ENCODE data around the gene PDF. TPM values are rescaled to one million over a fixed set of nuclear protein-coding genes. Genes with fewer than 3 reads are reported as not detected.

Gene PDF
- total RNA-seq, 3 donors from 2014 or later: 13.9 to 20.2 (median 19.7) TPM

DNA sequence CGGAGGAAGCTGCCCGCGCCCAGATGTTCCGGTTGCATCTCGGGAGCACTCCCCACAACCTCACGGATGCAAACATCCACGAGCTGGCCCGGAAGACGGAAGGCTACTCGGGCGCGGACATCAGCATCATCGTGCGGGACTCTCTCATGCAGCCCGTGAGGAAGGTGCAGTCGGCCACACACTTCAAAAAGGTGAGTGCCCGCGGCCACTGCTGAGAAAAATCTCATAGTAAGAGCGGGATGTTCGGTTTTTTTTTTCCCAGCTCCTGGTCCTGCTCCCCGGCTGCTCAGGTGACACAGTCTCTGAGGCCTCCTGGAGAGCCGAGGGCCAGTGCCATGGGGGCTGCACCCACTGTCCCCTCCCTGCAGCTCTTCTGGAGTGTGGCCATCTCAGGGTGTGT is 9.3 kb downstream of the PDF start:
- no peak for DNase-seq (ENCODE audit: low spot score in 2 of 2)
- Histone ChIP-seq H3K36me3 (peaks cover 28% of the 10 kb centered on the region), H3K27me3 (no peaks in the 10 kb centered on the region), H3K27ac (no peak overlapping the region), H3K4me3 (no peak overlapping the region), H3K9me3 (no peaks in the 10 kb centered on the region), H3K4me1 (no peaks in the 10 kb centered on the region)
- intact Hi-C loops (cut with DNase I; ENCODE audit: low total_unique reads): no loop called here
- TF ChIP-seq POLR2AphosphoS5 (IDR thresholded peaks at IDR 0.05): no peak
- no peak for TF ChIP-seq POLR2A (IDR thresholded peaks at IDR 0.05)

DNA sequence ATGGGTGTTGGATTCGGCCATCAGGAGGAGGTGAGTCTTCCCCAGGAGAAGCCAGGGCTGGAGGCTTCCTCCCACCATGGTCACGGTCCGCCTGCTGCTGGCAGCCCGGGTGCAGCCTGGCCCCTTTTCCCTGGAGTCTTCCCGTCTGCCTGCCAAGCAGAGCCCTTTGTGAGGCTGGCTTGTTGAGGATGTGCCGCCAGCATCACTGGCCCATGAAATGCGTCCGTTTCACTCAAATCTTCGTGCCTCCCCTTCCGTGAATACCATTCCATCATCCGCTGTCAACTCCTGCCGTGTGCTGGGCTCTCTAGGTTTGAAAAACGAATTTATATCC is 9.7 kb downstream of the PDF start:
- Histone ChIP-seq H3K27ac (no peak overlapping the region), H3K4me1 (no peaks in the 10 kb centered on the region), H3K36me3 (peaks cover 28% of the 10 kb centered on the region), H3K9me3 (no peaks in the 10 kb centered on the region), H3K27me3 (no peaks in the 10 kb centered on the region), H3K4me3 (no peak overlapping the region)
- intact Hi-C loops (cut with DNase I; ENCODE audit: low total_unique reads): no loop called here
- TF ChIP-seq, protein P1, sequence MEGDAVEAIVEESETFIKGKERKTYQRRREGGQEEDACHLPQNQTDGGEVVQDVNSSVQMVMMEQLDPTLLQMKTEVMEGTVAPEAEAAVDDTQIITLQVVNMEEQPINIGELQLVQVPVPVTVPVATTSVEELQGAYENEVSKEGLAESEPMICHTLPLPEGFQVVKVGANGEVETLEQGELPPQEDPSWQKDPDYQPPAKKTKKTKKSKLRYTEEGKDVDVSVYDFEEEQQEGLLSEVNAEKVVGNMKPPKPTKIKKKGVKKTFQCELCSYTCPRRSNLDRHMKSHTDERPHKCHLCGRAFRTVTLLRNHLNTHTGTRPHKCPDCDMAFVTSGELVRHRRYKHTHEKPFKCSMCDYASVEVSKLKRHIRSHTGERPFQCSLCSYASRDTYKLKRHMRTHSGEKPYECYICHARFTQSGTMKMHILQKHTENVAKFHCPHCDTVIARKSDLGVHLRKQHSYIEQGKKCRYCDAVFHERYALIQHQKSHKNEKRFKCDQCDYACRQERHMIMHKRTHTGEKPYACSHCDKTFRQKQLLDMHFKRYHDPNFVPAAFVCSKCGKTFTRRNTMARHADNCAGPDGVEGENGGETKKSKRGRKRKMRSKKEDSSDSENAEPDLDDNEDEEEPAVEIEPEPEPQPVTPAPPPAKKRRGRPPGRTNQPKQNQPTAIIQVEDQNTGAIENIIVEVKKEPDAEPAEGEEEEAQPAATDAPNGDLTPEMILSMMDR (IDR thresholded peaks at IDR 0.05): no peak
- no peak for DNase-seq (ENCODE audit: low spot score in 2 of 2)

DNA sequence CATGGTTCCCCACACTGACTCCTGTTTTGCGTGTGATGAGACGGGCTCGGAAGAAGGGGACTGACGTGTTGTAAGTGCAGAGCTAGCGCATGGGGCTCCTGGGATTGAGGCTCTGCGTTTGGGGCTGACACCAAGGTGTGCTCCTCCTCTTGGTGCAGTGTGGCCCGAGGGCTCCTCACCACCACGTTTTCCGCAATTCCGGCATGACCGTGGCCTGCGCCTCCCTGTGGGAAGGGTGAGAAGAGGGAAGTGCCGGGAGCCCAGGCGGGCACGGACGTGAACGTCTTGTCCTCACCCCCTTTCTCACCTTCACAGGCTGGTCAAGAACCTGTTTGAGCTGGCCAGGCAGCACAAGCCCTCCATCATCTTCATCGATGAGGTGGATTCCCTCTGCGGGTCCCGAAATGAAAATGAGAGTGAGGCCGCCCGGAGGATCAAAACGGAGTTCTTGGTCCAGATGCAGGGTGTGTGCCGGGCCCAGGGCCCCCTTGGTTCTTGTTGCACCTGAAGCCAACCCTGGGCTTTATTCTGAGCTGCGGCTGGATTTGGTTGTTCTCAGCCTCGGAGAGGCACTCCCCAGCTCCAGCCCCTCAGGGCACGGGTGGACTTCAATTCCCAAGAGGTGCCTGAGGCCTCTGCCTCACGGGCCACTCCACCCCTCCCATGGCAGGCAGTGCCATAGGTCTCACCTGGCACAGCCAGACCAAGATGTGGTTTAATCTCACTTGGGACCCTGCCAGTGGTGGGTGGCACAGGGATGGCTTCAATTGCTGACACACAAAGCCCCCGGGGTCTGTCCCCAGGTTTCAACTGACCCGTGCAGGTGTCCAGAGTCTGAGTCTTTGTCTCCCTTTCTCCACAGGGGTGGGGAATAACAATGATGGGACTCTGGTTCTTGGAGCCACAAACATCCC is 10.3 kb downstream of the PDF start:
- intact Hi-C loops (cut with DNase I; ENCODE audit: low total_unique reads): loop anchor here (10.0 kb wide), 1 partner anchor 165 kb away; no protein-coding TSS in a partner anchor
- DNase-seq (ENCODE audit: low spot score in 2 of 2): no peak

DNA sequence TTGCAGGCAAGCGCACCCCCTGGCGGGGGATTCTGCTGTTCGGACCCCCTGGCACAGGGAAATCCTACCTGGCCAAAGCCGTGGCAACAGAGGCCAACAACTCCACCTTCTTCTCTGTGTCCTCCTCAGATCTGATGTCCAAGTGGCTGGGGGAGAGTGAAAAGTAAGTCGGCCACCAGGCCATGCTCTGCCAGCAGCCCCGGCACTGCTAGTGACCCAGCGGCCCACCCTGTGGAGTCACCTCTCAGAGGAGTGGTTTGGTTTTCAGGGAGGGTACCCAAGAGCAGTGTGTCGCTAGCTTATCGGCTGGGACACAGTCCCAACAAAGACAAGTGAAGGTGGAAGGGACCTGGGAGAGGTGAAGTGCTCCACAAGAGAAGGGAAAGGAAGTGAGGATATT is 11.0 kb downstream of the PDF start:
- Histone ChIP-seq H3K36me3 (peaks cover 28% of the 10 kb centered on the region), H3K27ac (no peak overlapping the region)
- DNase-seq (ENCODE audit: low spot score in 2 of 2): no peak

More for the DNA sequence above, 10.3 kb downstream of the PDF start:
- TF ChIP-seq, protein P1 (IDR thresholded peaks at IDR 0.05): no peak
- TF ChIP-seq POLR2AphosphoS5 (IDR thresholded peaks at IDR 0.05): no peak
- TF ChIP-seq POLR2A (IDR thresholded peaks at IDR 0.05): no peak
- Histone ChIP-seq H3K9me3 (no peaks in the 10 kb centered on the region), H3K27me3 (no peaks in the 10 kb centered on the region), H3K4me1 (no peaks in the 10 kb centered on the region), H3K4me3 (no peak overlapping the region), H3K36me3 (peaks cover 28% of the 10 kb centered on the region), H3K27ac (no peak overlapping the region)

DNA sequence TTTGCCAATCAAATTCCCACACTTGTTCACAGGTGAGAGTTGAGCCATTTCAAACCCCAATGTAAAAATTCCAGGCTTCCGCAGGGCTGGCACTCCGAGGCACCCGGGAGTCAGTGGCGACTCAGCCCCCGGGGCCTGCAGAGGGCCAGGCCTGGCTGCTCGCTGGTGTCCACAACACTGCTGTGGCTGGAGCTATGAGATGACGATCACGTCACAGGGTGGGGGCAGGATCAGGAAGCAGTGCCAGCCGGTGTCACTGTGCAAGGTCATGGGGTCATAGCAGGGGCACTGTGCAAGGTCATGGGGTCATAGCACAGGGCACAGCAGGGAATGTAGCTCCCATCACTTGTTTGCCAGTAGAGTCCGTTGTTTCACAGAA is 11.5 kb downstream of the PDF start:
- H3K36me3 ChIP-seq: peaks cover 28% of the 10 kb centered on the region
- no peak for DNase-seq (ENCODE audit: low spot score in 2 of 2)
- TF ChIP-seq POLR2A (IDR thresholded peaks at IDR 0.05): no peak
- TF ChIP-seq, protein P1 (IDR thresholded peaks at IDR 0.05): no peak
- no peak for TF ChIP-seq POLR2AphosphoS5 (IDR thresholded peaks at IDR 0.05)
- no peaks in the 10 kb centered on the region for H3K27me3 ChIP-seq
- no peaks in the 10 kb centered on the region for H3K9me3 ChIP-seq
- H3K4me3 ChIP-seq: no peak overlapping the region
- intact Hi-C loops (cut with DNase I; ENCODE audit: low total_unique reads): loop anchor here (10.0 kb wide), 1 partner anchor 164 kb away; no protein-coding TSS in a partner anchor
- no peak overlapping the region for H3K27ac ChIP-seq
- H3K4me1 ChIP-seq: no peaks in the 10 kb centered on the region

More for the DNA sequence above, 11.0 kb downstream of the PDF start:
- H3K9me3 ChIP-seq: no peaks in the 10 kb centered on the region
- H3K27me3 ChIP-seq: no peaks in the 10 kb centered on the region
- intact Hi-C loops (cut with DNase I; ENCODE audit: low total_unique reads): loop anchor here (10.0 kb wide), 1 partner anchor 165 kb away; no protein-coding TSS in a partner anchor
- no peak overlapping the region for H3K4me3 ChIP-seq
- no peak for TF ChIP-seq POLR2A (IDR thresholded peaks at IDR 0.05)
- TF ChIP-seq, protein P1 (IDR thresholded peaks at IDR 0.05): no peak
- TF ChIP-seq POLR2AphosphoS5 (IDR thresholded peaks at IDR 0.05): no peak
- H3K4me1 ChIP-seq: no peaks in the 10 kb centered on the region

All from breast epithelium (tissue), 4 donors.